ENCODE results near the gene E2F6.

E2F6 gene

GRCh38 chr2:11396021-11396420 is 69.9 kb downstream of the E2F6 start:
- Histone ChIP-seq H3K79me2 (ENCODE audit: control insufficient read depth, insufficient read depth, low read length) (no peaks in the 10 kb centered on the region), H4K8ac (ENCODE audit: low read depth, low read length) (no peak overlapping the region), H3K23ac (ENCODE audit: low read length) (no peak overlapping the region), H2AK5ac (ENCODE audit: low read length) (no peak overlapping the region), H3K4me3 (ENCODE audit: low read length) (no peak overlapping the region), H3K9ac (ENCODE audit: low read length) (no peak overlapping the region), H3K18ac (ENCODE audit: low read length) (no peak overlapping the region), H3K4me1 (ENCODE audit: control insufficient read depth, low read depth, low read length) (peaks cover 2% of the 10 kb centered on the region), H2BK5ac (ENCODE audit: low read length) (no peak overlapping the region), H2BK15ac (replicated peaks; ENCODE audit: low read depth) (no peak overlapping the region), H4K5ac (ENCODE audit: low read length) (no peak overlapping the region), H3K56ac (ENCODE audit: low read length) (no peak overlapping the region), H3K4ac (ENCODE audit: low read depth, low read length) (no peak overlapping the region), H3K27ac (ENCODE audit: low read depth, low read length) (no peak overlapping the region), H3K36me3 (ENCODE audit: control insufficient read depth, insufficient read depth, low read length) (no peaks in the 10 kb centered on the region), H3K27me3 (ENCODE audit: insufficient read depth, low read length, poor library complexity) (no peaks in the 10 kb centered on the region), H2BK120ac (ENCODE audit: low read depth, low read length) (no peak overlapping the region), H3K79me1 (ENCODE audit: low read length) (no peaks in the 10 kb centered on the region), H3K4me2 (ENCODE audit: low read length) (no peak overlapping the region)
- DNase-seq: no peak
- WGBS (ENCODE audit: extremely low coverage, insufficient coverage, low lambda C conversion rate): no CpG with 5 or more reads among the region's 8 CpGs

GRCh38 chr2:11395389-11395788 is 70.6 kb downstream of the E2F6 start:
- no peak for DNase-seq
- no peaks in the 10 kb centered on the region for H3K36me3 ChIP-seq (ENCODE audit: control insufficient read depth, insufficient read depth, low read length)
- H2AK5ac ChIP-seq (ENCODE audit: low read length): no peak overlapping the region
- no peak overlapping the region for H3K27ac ChIP-seq (ENCODE audit: low read depth, low read length)
- H3K79me1 ChIP-seq (ENCODE audit: low read length): no peaks in the 10 kb centered on the region
- WGBS (ENCODE audit: extremely low coverage, insufficient coverage, low lambda C conversion rate): no CpG with 5 or more reads among the region's 11 CpGs
- H3K4ac ChIP-seq (ENCODE audit: low read depth, low read length): no peak overlapping the region
- H3K79me2 ChIP-seq (ENCODE audit: control insufficient read depth, insufficient read depth, low read length): no peaks in the 10 kb centered on the region
- H2BK15ac ChIP-seq (replicated peaks; ENCODE audit: low read depth): no peak overlapping the region
- no peak overlapping the region for H3K9ac ChIP-seq (ENCODE audit: low read length)
- no peak overlapping the region for H3K23ac ChIP-seq (ENCODE audit: low read length)
- no peaks in the 10 kb centered on the region for H3K27me3 ChIP-seq (ENCODE audit: insufficient read depth, low read length, poor library complexity)
- H4K8ac ChIP-seq (ENCODE audit: low read depth, low read length): no peak overlapping the region
- H4K5ac ChIP-seq (ENCODE audit: low read length): no peak overlapping the region
- no peak overlapping the region for H3K56ac ChIP-seq (ENCODE audit: low read length)
- H3K18ac ChIP-seq (ENCODE audit: low read length): no peak overlapping the region
- H3K4me2 ChIP-seq (ENCODE audit: low read length): no peak overlapping the region
- no peak overlapping the region for H3K4me3 ChIP-seq (ENCODE audit: low read length)
- no peak overlapping the region for H2BK5ac ChIP-seq (ENCODE audit: low read length)
- peaks cover 2% of the 10 kb centered on the region for H3K4me1 ChIP-seq (ENCODE audit: control insufficient read depth, low read depth, low read length)
- no peak overlapping the region for H2BK120ac ChIP-seq (ENCODE audit: low read depth, low read length)
